ENCODE data around the gene STX11. TPM values are rescaled to one million over a fixed set of nuclear protein-coding genes. Genes with fewer than 3 reads are reported as not detected.
A peak's percentile ranks its signal among the peaks of the same experiment; 100 is the strongest.

STX11 gene
- total RNA-seq, 1 experiment from 2014 or later = 1.1 TPM

DNA sequence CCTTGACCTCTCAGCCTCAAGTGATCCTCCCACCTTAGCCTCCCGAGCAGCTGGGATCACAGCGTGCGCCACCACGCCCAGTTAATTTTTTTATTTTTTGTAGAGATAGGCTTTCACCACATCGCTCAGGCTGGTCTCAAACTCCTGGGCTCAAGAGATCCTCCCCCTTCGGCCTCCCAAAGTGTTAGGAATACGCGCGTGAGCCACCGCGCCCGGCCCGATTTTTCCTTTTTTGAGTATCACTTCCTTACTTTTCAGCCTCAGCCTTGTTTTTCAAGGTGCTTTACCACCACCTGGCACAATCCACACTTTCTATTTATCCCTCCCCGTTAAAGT lies 791 bp upstream of the STX11 start:
- ChIA-PET POLR2A (no interaction called here), CTCF (interaction anchor here (0.7 to 0.8 kb wide), 2 partner anchors 91 to 303 kb away, joined by 3 to 4 read pairs; no protein-coding TSS in a partner anchor)
- no TSS peak for BruUV-seq (replicated peaks)
- H3K4me1 Mint-ChIP-seq (ENCODE audit: insufficient read depth, unreplicated experiment) = no peaks in the 10 kb centered on the region
- no peaks in the 10 kb centered on the region for H3K27me3 Mint-ChIP-seq (ENCODE audit: insufficient read depth, unreplicated experiment)
- intact Hi-C loops (cut with micrococcal nuclease) = no loop called here
- peak overlapping the region; percentile 67 for H3K4me3 Mint-ChIP-seq (ENCODE audit: unreplicated experiment)
- H3K9me3 Mint-ChIP-seq (ENCODE audit: unreplicated experiment) = no peaks in the 10 kb centered on the region
- no peak overlapping the region for H3K27ac Mint-ChIP-seq (ENCODE audit: low read depth, unreplicated experiment)
- TF ChIP-seq, protein P1, sequence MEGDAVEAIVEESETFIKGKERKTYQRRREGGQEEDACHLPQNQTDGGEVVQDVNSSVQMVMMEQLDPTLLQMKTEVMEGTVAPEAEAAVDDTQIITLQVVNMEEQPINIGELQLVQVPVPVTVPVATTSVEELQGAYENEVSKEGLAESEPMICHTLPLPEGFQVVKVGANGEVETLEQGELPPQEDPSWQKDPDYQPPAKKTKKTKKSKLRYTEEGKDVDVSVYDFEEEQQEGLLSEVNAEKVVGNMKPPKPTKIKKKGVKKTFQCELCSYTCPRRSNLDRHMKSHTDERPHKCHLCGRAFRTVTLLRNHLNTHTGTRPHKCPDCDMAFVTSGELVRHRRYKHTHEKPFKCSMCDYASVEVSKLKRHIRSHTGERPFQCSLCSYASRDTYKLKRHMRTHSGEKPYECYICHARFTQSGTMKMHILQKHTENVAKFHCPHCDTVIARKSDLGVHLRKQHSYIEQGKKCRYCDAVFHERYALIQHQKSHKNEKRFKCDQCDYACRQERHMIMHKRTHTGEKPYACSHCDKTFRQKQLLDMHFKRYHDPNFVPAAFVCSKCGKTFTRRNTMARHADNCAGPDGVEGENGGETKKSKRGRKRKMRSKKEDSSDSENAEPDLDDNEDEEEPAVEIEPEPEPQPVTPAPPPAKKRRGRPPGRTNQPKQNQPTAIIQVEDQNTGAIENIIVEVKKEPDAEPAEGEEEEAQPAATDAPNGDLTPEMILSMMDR (IDR thresholded peaks at IDR 0.05; ENCODE audit: unreplicated experiment) = no peak
- no peak for DNase-seq (ENCODE audit: unreplicated experiment)
- H3K36me3 Mint-ChIP-seq (ENCODE audit: insufficient read depth, unreplicated experiment) = no peaks in the 10 kb centered on the region

DNA sequence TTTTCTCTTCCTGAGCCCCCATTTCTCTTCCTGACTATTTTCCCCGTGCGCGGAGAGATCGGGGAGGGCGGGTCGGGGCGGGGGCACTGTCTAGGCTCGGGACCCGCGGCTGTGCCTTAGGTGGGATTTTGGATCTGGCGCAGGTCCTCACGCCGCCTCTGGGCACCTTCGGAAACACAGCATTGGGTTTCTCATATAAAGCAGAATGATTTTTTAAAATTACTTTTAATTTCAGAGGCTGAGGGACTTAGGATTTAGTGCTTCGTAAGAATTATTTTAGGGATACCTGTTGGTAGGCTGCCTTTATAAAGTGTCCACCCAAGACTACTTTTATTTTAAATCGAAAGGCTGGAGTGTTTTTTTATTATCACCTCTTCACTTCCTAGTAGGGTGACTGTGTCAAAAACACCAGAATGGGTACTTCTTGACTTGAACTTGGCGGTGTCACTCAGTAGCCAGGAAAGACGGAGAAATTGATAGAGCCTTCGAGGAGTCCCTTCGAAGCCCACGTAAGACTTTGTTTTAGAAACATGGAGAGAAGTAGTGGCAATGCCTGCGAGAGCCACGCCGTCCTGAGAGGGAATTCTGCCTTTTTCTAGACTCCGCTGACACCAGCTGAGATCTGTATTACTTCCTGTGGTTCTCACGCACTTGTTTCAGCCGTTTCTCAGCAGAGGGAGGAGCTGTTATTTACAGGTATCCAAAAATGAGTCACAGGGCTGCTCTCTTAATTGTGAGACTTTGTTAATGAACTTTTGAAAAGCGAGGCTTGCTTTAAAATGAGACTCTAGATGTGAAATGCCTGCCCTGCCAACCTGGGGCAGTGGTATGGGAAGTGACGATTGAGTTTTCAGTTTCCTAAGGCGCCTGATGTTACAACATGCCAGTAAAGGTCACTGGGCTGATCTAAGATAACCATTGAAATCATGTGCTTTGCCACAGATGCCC lies 667 bp downstream of the STX11 start:
- H3K9me3 Mint-ChIP-seq (ENCODE audit: unreplicated experiment) = no peaks in the 10 kb centered on the region
- TF ChIP-seq, protein P1 (IDR thresholded peaks at IDR 0.05; ENCODE audit: unreplicated experiment) = peak; percentile 28
- H3K36me3 Mint-ChIP-seq (ENCODE audit: insufficient read depth, unreplicated experiment) = no peaks in the 10 kb centered on the region
- H3K4me1 Mint-ChIP-seq (ENCODE audit: insufficient read depth, unreplicated experiment) = no peaks in the 10 kb centered on the region
- peak overlapping the region; percentile 67 for H3K4me3 Mint-ChIP-seq (ENCODE audit: unreplicated experiment)
- BruUV-seq (replicated peaks) = TSS peak; percentile 43
- H3K27ac Mint-ChIP-seq (ENCODE audit: low read depth, unreplicated experiment) = peak overlapping the region; percentile 22
- ChIA-PET CTCF (interaction anchor here (0.6 kb wide), 1 partner anchor 57 kb away, joined by 5 read pairs; no protein-coding TSS in a partner anchor), POLR2A (interaction anchor here (0.6 to 1.8 kb wide), 6 partner anchors 8 to 196 kb away, joined by 3 to 5 read pairs (median 4); partner anchors contain the start of gene UTRN)
- intact Hi-C loops (cut with micrococcal nuclease) = loop anchor here (1.0 to 2.0 kb wide), 3 partner anchors 46 to 332 kb away; no protein-coding TSS in a partner anchor
- peak; percentile 14 for DNase-seq (ENCODE audit: unreplicated experiment)
- no peaks in the 10 kb centered on the region for H3K27me3 Mint-ChIP-seq (ENCODE audit: insufficient read depth, unreplicated experiment)

DNA sequence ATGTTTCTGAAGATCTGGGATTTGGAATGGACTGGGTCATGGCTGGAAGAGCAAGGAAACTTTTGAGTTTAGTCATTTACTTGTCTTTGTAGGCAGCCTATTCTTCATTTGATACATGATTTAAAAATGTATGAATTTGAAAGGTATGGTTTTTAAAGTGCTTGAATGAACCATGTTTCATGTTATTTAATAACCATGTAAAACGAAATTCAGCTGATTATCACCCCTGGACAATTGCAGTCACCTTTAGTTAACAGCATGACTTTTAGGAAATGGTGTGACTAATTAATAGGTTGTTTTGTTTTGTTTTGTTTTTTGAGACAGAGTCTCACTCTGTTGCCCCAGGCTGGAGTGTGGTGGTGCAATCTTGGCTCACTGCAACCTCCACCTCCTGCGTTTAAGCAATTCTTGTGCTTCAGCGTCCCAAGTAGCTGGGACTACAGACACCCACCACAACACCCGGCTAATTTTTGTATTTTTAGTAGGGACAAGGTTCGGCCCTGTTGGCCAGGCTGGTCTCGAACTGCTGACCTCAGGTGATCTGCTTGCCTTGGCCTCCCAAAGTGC lies 2.1 kb downstream of the STX11 start:
- DNase-seq (ENCODE audit: unreplicated experiment) = peak; percentile 69
- intact Hi-C loops (cut with micrococcal nuclease) = no loop called here
- TF ChIP-seq, protein P1 (IDR thresholded peaks at IDR 0.05; ENCODE audit: unreplicated experiment) = no peak
- no peaks in the 10 kb centered on the region for H3K36me3 Mint-ChIP-seq (ENCODE audit: insufficient read depth, unreplicated experiment)
- peaks cover 3% of the 10 kb centered on the region for H3K4me1 Mint-ChIP-seq (ENCODE audit: insufficient read depth, unreplicated experiment)
- BruUV-seq (replicated peaks) = no TSS peak
- H3K9me3 Mint-ChIP-seq (ENCODE audit: unreplicated experiment) = no peaks in the 10 kb centered on the region
- H3K27me3 Mint-ChIP-seq (ENCODE audit: insufficient read depth, unreplicated experiment) = no peaks in the 10 kb centered on the region
- POLR2A ChIA-PET = interaction anchor here (1.2 kb wide), 1 partner anchor 330 kb away, joined by 3 read pairs; no protein-coding TSS in a partner anchor
- CTCF ChIA-PET = interaction anchor here (0.5 kb wide), 1 partner anchor 464 kb away, joined by 3 read pairs; no protein-coding TSS in a partner anchor
- no peak overlapping the region for H3K4me3 Mint-ChIP-seq (ENCODE audit: unreplicated experiment)
- H3K27ac Mint-ChIP-seq (ENCODE audit: low read depth, unreplicated experiment) = no peak overlapping the region

DNA sequence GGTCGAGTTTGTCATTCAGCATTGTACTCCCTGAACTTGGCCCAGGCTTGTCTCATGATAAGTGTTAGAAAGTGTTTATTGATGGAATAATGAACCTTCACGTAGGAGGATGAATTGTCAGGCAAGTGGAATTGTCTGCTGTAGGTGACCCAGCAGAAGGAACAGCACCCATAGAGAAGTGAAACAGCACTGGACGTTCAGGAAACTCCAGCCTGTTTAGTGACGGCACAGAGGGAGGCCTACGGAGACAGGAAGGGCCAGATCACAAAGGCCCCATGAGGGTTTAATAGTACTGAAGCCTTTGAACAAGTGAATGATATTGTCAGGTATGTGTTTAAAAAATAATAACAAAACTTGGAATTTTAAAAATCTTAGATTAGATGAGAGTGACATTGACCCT lies 2.9 kb downstream of the STX11 start:
- no peak for DNase-seq (ENCODE audit: unreplicated experiment)
- H3K27me3 Mint-ChIP-seq (ENCODE audit: insufficient read depth, unreplicated experiment) = no peaks in the 10 kb centered on the region
- no peaks in the 10 kb centered on the region for H3K9me3 Mint-ChIP-seq (ENCODE audit: unreplicated experiment)
- H3K4me1 Mint-ChIP-seq (ENCODE audit: insufficient read depth, unreplicated experiment) = peaks cover 12% of the 10 kb centered on the region
- TF ChIP-seq, protein P1 (IDR thresholded peaks at IDR 0.05; ENCODE audit: unreplicated experiment) = no peak
- no peaks in the 10 kb centered on the region for H3K36me3 Mint-ChIP-seq (ENCODE audit: insufficient read depth, unreplicated experiment)
- POLR2A ChIA-PET = no interaction called here
- H3K27ac Mint-ChIP-seq (ENCODE audit: low read depth, unreplicated experiment) = no peak overlapping the region
- CTCF ChIA-PET = no interaction called here
- no TSS peak for BruUV-seq (replicated peaks)
- H3K4me3 Mint-ChIP-seq (ENCODE audit: unreplicated experiment) = no peak overlapping the region
- intact Hi-C loops (cut with micrococcal nuclease) = no loop called here
